ENCODE measurements around the gene CAPG. TPM values are rescaled to one million over a fixed set of nuclear protein-coding genes. Genes with fewer than 3 reads are reported as not detected.
"Not testable (repeated sequence)": the region's sequence is repeated elsewhere in the genome, so short reads cannot be mapped to it uniquely, and the experiment has no call there.

CAPG gene
- total RNA-seq, 1 donor from 2014 or later: 208 TPM

DNA sequence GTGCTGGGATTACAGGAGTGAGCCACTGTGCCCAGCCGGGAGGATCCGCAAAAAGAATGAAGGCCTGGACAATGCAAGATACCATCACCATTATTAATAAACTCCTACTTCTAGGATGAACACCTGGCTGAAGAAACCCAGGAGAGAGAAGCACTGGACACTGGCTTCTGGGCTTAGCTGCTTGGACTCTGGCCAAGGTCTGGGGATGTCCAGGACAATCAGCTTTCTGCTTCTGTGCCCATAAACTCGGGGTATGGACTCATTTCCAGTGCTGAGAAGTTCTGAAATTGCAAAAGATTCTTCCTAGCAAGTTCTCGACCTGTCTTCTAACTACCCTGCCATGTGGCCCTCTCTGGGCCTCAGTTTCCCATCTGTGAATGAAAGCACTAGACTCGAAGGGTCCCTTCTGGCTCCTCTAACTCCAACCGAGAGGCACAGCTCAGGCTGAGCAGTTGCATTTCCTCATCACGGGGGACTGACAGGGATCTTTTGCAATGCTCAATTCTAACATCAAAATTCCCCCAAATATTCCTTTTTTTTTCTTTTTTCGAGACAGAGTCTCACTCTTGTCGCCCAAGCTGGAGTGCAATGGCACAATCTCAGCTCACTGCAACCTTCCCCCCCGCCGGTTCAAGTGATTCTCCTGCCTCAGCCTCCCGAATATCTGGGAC, 5.9 kb upstream of the CAPG start:
- Mint-ChIP-seq H3K4me1 (peaks cover 62% of the 10 kb centered on the region), H3K9me3 (no peaks in the 10 kb centered on the region), H3K27ac (no peak overlapping the region), H3K36me3 (ENCODE audit: low read depth) (peaks cover 2% of the 10 kb centered on the region), H3K27me3 (no peaks in the 10 kb centered on the region), H3K4me3 (no peak overlapping the region)
- no peak for DNase-seq
- TF ChIP-seq, protein P1, sequence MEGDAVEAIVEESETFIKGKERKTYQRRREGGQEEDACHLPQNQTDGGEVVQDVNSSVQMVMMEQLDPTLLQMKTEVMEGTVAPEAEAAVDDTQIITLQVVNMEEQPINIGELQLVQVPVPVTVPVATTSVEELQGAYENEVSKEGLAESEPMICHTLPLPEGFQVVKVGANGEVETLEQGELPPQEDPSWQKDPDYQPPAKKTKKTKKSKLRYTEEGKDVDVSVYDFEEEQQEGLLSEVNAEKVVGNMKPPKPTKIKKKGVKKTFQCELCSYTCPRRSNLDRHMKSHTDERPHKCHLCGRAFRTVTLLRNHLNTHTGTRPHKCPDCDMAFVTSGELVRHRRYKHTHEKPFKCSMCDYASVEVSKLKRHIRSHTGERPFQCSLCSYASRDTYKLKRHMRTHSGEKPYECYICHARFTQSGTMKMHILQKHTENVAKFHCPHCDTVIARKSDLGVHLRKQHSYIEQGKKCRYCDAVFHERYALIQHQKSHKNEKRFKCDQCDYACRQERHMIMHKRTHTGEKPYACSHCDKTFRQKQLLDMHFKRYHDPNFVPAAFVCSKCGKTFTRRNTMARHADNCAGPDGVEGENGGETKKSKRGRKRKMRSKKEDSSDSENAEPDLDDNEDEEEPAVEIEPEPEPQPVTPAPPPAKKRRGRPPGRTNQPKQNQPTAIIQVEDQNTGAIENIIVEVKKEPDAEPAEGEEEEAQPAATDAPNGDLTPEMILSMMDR (IDR thresholded peaks at IDR 0.05): no peak
- intact Hi-C loops (cut with micrococcal nuclease): loop anchor here (10.0 kb wide), 2 partner anchors 689 to 779 kb away; partner anchors contain the start of genes IMMT, MRPL35, POLR1A and PTCD3
- POLR2A ChIA-PET: interaction anchor here (1.3 kb wide), 1 partner anchor 123 kb away, joined by 4 read pairs; the partner anchor contains the start of gene MAT2A
- no peak for ATAC-seq (ENCODE audit: low read depth)
- CTCF ChIA-PET: interaction anchor here (1.1 kb wide), 1 partner anchor 136 kb away, joined by 4 read pairs; no protein-coding TSS in a partner anchor

GRCh38 chr2:85414761-85415553, 4.8 kb upstream of the CAPG start:
- Mint-ChIP-seq H3K4me3 (peak overlapping the region; percentile 90), H3K9me3 (no peaks in the 10 kb centered on the region), H3K36me3 (ENCODE audit: low read depth) (peaks cover 3% of the 10 kb centered on the region), H3K27ac (no peak overlapping the region), H3K4me1 (peaks cover 66% of the 10 kb centered on the region), H3K27me3 (no peaks in the 10 kb centered on the region)
- TF ChIP-seq, protein P1 (IDR thresholded peaks at IDR 0.05): no peak
- DNase-seq: no peak
- POLR2A ChIA-PET: interaction anchor here (1.0 to 1.7 kb wide), 8 partner anchors 13 to 180 kb away, joined by 4 to 13 read pairs (median 6); partner anchors contain the start of genes ELMOD3, GGCX, MAT2A and RETSAT
- CTCF ChIA-PET: interaction anchor here (0.9 to 2.9 kb wide), 2 partner anchors 22 to 223 kb away, joined by 4 to 9 read pairs; no protein-coding TSS in a partner anchor
- no peak for ATAC-seq (ENCODE audit: low read depth)
- intact Hi-C loops (cut with micrococcal nuclease): loop anchor here (10.0 kb wide), 2 partner anchors 690 to 780 kb away; partner anchors contain the start of genes IMMT, MRPL35, POLR1A and PTCD3

DNA sequence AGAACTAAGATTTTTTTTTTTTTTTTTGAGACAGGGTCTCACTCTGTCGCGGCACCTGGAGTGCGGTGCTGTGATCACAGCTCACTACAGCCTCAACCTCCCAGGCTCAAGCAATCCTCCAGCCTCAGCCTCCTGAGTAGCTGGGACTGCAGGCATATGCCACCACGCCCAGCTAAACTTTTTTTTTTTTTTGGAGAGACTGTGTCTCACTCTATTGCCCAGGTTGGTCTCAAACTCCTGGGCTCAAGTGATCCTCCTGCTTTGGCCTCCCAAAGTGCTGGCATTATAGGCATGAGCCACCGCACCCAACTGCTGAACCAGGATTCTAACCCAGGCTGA, 4.2 kb upstream of the CAPG start:
- ChIA-PET CTCF (interaction anchor here (0.9 to 2.9 kb wide), 3 partner anchors 22 to 223 kb away, joined by 4 to 9 read pairs (median 7); no protein-coding TSS in a partner anchor), POLR2A (interaction anchor here (0.9 to 5.3 kb wide), 11 partner anchors 13 to 507 kb away, joined by 4 to 36 read pairs (median 6); partner anchors contain the start of genes ELMOD3, GGCX, MAT2A and RETSAT)
- Mint-ChIP-seq H3K4me1 (peaks cover 66% of the 10 kb centered on the region), H3K27ac (peak overlapping the region; percentile 75), H3K4me3 (peak overlapping the region; percentile 90)
- H3K36me3 Mint-ChIP-seq (ENCODE audit: low read depth); DNase-seq; ATAC-seq (ENCODE audit: low read depth); H3K9me3 Mint-ChIP-seq; H3K27me3 Mint-ChIP-seq: not testable (repeated sequence)
- intact Hi-C loops (cut with micrococcal nuclease): loop anchor here (10.0 kb wide), 2 partner anchors 690 to 780 kb away; partner anchors contain the start of genes IMMT, MRPL35, POLR1A and PTCD3

- TF ChIP-seq, protein P1 (IDR thresholded peaks at IDR 0.05): no peak
- no peaks in the 10 kb centered on the region for H3K27me3 Mint-ChIP-seq
- H3K27ac Mint-ChIP-seq: peak overlapping the region; percentile 75
- ChIA-PET CTCF (interaction anchor here (0.9 to 2.9 kb wide), 3 partner anchors 21 to 224 kb away, joined by 4 to 9 read pairs (median 7); no protein-coding TSS in a partner anchor), POLR2A (interaction anchor here (0.9 to 5.3 kb wide), 11 partner anchors 12 to 507 kb away, joined by 4 to 36 read pairs (median 6); partner anchors contain the start of genes ELMOD3, GGCX, MAT2A and RETSAT)
- DNase-seq (peak; percentile 64), ATAC-seq (ENCODE audit: low read depth) (peak; percentile 56)
- peak overlapping the region; percentile 90 for H3K4me3 Mint-ChIP-seq
- H3K9me3 Mint-ChIP-seq: no peaks in the 10 kb centered on the region
- peaks cover 3% of the 10 kb centered on the region for H3K36me3 Mint-ChIP-seq (ENCODE audit: low read depth)
- peaks cover 67% of the 10 kb centered on the region for H3K4me1 Mint-ChIP-seq
- intact Hi-C loops (cut with micrococcal nuclease): loop anchor here (10.0 kb wide), 2 partner anchors 691 to 781 kb away; partner anchors contain the start of genes IMMT, MRPL35, POLR1A and PTCD3
Measured at GRCh38 chr2:85413592-85414420, 3.6 kb upstream of the CAPG start.

Measured in activated B cell treated with CpG ODN at 0.5 μM for 24 hours (primary cell).